HG02938 (cell line): ENCODE data around the gene TNFSF11.

Source experiments
- ATAC-seq: cut with Tn5 transposase; IDR thresholded peaks from one replicate; pipeline ENCODE4 v1.9.1; 2021; ENCODE audit warnings: mild to moderate bottlenecking, moderate library complexity; ENCODE audit not compliant: unreplicated experiment

The TNFSF11 gene

GRCh38 chr13:42574011-42574410 is at the start of gene TNFSF11:
Gene TNFSF11, plus strand, starts transcription at chr13:42574152. Its CDS starts 152 bp downstream, at chr13:42574304.
- peak; percentile 31 for ATAC-seq

- peak; percentile 94 for ATAC-seq
Observed at GRCh38 chr13:42524487-42525034, 49.4 kb upstream of the TNFSF11 start.

GRCh38 chr13:42525035-42525504 is 48.9 kb upstream of the TNFSF11 start:
- no peak for ATAC-seq

GRCh38 chr13:42526276-42526675 is 47.7 kb upstream of the TNFSF11 start:
- no peak for ATAC-seq

- ATAC-seq = no peak
Observed at GRCh38 chr13:42526804-42527203, 47.1 kb upstream of the TNFSF11 start.

GRCh38 chr13:42532561-42533335 is 41.2 kb upstream of the TNFSF11 start:
- no peak for ATAC-seq

GRCh38 chr13:42533336-42533591 is 40.7 kb upstream of the TNFSF11 start:
- ATAC-seq = no peak

GRCh38 chr13:42534785-42535184 is 39.2 kb upstream of the TNFSF11 start:
- ATAC-seq = no peak

GRCh38 chr13:42538996-42539395 is 35.0 kb upstream of the TNFSF11 start:
- ATAC-seq = no peak

- no peak for ATAC-seq
Observed at GRCh38 chr13:42539670-42540069, 34.3 kb upstream of the TNFSF11 start.

- no peak for ATAC-seq
Observed at GRCh38 chr13:42543215-42543797, 30.6 kb upstream of the TNFSF11 start.

- no peak for ATAC-seq
Observed at GRCh38 chr13:42544246-42544926, 29.6 kb upstream of the TNFSF11 start.

GRCh38 chr13:42545842-42546241 is 28.1 kb upstream of the TNFSF11 start:
- ATAC-seq = no peak

GRCh38 chr13:42547612-42548011 is 26.3 kb upstream of the TNFSF11 start:
- ATAC-seq = no peak

- peak; percentile 97 for ATAC-seq
Observed at GRCh38 chr13:42548731-42549551, 25.0 kb upstream of the TNFSF11 start.

- ATAC-seq = peak; percentile 5
Observed at GRCh38 chr13:42549552-42549936, 24.4 kb upstream of the TNFSF11 start.

- ATAC-seq = no peak
Observed at GRCh38 chr13:42551611-42552010, 22.3 kb upstream of the TNFSF11 start.

GRCh38 chr13:42553098-42554046 is 20.6 kb upstream of the TNFSF11 start:
- no peak for ATAC-seq

- ATAC-seq = no peak
Observed at GRCh38 chr13:42559057-42559456, 14.9 kb upstream of the TNFSF11 start.
